Stimulated activated CD4-positive, alpha-beta T cell treated with anti-CD3 and anti-CD28 coated beads, Interleukin-12 subunit alpha, Interleukin-12 subunit beta, amount 100 ng/mL, for 24 hours (primary cell): ENCODE results near the gene TIAM1.

Experiments used
- DNase-seq, 2 experiments: peaks; one replicate each; pipeline ENCODE4 v3.0.0-alpha.2; 2020; ENCODE audit warnings: low read depth in 2 of 2

TIAM1 gene

GRCh38 chr21:31343680-31344480 is at the start of gene TIAM1:
Gene TIAM1, minus strand, starts transcription at chr21:31344261. Its CDS starts 77,289 bp downstream, at chr21:31266972.
- DNase-seq: peak in 1 of 2 experiments; percentile 37

GRCh38 chr21:31387560-31388186 is 43.6 kb upstream of the TIAM1 start:
- DNase-seq: no peak

- no peak for DNase-seq
Measured at GRCh38 chr21:31386006-31386405, 41.9 kb upstream of the TIAM1 start.

GRCh38 chr21:31383770-31384169 is 39.7 kb upstream of the TIAM1 start:
- DNase-seq: no peak

- DNase-seq: no peak
Measured at GRCh38 chr21:31382060-31382459, 38.0 kb upstream of the TIAM1 start.

- DNase-seq: no peak
Measured at GRCh38 chr21:31376301-31376700, 32.2 kb upstream of the TIAM1 start.

GRCh38 chr21:31374395-31374794 is 30.3 kb upstream of the TIAM1 start:
- DNase-seq: no peak

- DNase-seq: no peak
Measured at GRCh38 chr21:31372471-31372765, 28.4 kb upstream of the TIAM1 start.

- no peak for DNase-seq
Measured at GRCh38 chr21:31371715-31372470, 27.8 kb upstream of the TIAM1 start.

- DNase-seq: no peak
Measured at GRCh38 chr21:31370893-31371544, 27.0 kb upstream of the TIAM1 start.

- no peak for DNase-seq
Measured at GRCh38 chr21:31370281-31370892, 26.3 kb upstream of the TIAM1 start.

GRCh38 chr21:31368361-31368760 is 24.3 kb upstream of the TIAM1 start:
- no peak for DNase-seq

GRCh38 chr21:31367801-31368200 is 23.7 kb upstream of the TIAM1 start:
- DNase-seq: no peak

GRCh38 chr21:31366825-31367224 is 22.8 kb upstream of the TIAM1 start:
- no peak for DNase-seq

- no peak for DNase-seq
Measured at GRCh38 chr21:31364253-31364945, 20.3 kb upstream of the TIAM1 start.

- DNase-seq: no peak
Measured at GRCh38 chr21:31363720-31364119, 19.7 kb upstream of the TIAM1 start.

GRCh38 chr21:31360717-31361116 is 16.7 kb upstream of the TIAM1 start:
- no peak for DNase-seq

GRCh38 chr21:31358158-31358557 is 14.1 kb upstream of the TIAM1 start:
- no peak for DNase-seq

- no peak for DNase-seq
Measured at GRCh38 chr21:31356440-31356839, 12.4 kb upstream of the TIAM1 start.

GRCh38 chr21:31354604-31355443 is 10.8 kb upstream of the TIAM1 start:
- peak; percentile 69 to 70 for DNase-seq
